HG03064 (cell line): Measurements from ENCODE around the gene HCFC2.
"Not testable (repeated sequence)": the region's sequence is repeated elsewhere in the genome, so short reads cannot be mapped to it uniquely, and the experiment has no call there.

Experiments
- ATAC-seq: cut with Tn5 transposase; IDR thresholded peaks from one replicate; pipeline ENCODE4 v1.9.1; 2021; ENCODE audit warnings: low read depth; ENCODE audit not compliant: unreplicated experiment

HCFC2 gene

DNA sequence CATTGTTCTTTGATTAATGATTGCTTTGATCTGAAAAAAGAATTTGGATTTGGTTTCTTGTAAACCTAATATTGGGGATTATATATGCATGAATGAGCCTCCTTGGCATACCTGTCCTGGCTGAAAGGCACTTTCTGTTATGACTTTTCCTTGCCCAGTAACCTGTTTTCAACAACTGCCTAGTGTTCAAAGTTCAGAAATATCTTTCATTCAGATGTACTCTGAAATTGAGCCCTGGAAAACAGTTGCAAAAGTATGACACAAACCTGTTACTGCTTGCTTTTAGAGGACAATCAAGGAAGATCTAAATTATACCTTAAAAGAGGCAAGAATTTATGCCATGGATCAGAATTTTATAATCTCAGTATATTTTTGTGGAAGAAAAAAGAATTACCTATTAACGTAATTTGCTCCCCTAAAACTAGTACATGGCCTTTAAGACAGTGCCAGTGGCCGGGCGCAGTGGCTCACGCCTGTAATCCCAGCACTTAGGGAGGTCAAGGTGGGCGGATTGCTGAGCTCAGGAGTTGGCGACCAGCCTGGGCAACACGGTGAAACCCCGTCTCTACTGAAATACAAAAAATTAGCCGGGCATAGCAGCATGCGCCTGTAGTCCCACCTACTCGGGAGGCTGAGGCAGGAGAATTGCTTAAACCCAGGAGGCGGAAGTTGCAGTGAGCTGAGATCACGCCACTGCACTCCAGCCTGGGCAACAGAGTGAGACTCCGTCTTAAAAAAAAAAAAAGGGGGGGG lies 50.7 kb downstream of the HCFC2 start:
- not testable (repeated sequence) for ATAC-seq

DNA sequence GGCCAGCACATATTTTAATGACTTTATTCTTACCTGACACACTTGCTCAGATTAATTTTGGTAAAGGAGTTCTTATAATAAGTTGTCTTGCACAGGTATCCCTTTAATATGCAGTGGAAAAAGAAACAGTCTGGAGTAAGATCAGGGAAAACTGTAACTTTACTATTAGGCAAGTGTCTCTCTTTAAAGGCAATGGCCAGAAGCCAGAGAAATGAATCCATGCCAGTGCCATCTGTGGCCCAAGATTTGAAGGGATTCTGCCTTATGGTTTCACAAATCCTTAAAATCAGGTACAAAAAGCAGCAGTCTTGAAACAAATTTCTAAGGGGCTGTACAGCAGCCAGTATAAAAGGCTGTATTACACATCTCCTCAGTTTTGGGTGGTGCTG lies 51.2 kb downstream of the HCFC2 start:
- no peak for ATAC-seq

DNA sequence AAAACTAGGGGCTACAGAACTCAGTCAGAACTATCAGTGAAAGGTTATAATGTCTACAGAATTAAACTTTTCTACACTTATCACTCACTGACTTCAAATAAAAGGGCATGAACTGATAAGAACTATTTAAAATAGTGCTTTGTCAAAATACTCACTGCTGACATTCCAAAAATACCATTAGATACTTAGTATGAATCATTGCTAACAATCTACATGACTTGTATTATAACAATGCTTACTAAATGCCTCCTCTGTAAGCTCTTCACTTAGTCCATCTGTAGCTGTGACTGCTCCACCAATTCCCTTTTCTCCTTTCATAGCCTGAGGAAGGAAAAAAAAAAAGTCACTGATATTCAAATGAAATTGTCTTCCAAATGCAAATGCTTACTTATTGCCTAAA lies 56.7 kb downstream of the HCFC2 start:
- no peak for ATAC-seq

- no peak for ATAC-seq
These were observed 58.0 kb downstream of the HCFC2 start for GRCh38 chr12:104122298-104122697.

DNA sequence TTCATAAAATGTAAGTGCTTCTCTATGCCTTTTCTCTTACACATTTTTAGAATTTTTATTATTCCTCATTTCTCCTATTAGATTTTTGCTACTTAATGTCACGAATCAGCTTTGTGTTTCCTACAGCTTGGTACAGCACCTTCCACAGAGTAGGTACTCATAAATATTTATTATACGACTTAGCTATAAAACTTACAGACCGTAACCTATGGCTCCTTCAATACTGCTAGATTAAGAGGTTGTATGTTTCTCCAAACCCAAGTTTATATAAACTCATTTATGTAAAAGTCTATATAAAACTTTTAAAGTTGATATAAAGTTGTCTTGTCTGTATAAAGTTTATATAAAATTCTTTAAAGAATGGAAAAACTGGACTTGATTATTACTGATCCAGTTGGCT lies 62.2 kb downstream of the HCFC2 start:
- no peak for ATAC-seq

- ATAC-seq, result no peak
These were observed 66.4 kb downstream of the HCFC2 start for GRCh38 chr12:104130760-104131159.

DNA sequence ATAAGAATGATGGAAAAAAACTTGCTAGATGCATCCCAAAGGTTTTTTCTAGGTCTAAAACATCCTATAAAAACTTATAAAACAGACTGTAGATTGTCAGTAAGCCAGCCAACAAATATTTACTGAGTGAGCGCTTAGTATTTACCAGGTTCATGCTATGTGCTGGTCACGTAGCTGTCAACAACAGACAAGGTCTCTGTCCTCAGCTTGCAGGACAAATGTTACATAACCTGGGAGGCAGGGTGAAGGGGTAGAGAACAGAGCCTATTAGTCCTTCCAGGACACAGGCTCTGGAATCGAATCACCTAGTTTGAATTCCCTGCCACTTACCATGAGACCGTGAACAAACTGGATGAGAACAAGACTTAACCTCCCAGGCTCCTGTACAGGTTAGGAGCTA lies 67.3 kb downstream of the HCFC2 start:
- ATAC-seq, result no peak

GRCh38 chr12:104132351-104132956 lies 68.1 kb downstream of the HCFC2 start:
- ATAC-seq, result no peak

DNA sequence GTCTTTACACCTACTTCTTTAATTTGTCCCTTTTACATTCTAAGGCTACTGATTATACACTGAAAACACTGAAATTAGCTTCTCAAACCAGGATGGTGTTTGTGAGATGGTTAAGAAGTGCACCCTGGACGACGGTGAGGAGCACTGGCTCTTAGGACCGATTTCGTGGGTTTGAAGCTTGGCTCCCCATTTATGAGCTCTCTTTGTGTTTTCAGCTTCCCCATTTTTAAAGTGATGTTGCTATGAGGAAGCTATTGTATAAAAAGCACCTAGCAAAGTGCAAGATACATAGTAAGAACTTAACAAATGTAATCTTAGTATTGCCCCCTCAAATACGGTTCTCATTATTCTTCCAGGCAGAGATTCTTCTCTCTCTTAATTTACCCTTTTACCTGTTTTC lies 69.0 kb downstream of the HCFC2 start:
- ATAC-seq, result no peak

- no peak for ATAC-seq
These were observed 69.5 kb downstream of the HCFC2 start for GRCh38 chr12:104133866-104134265.

- no peak for ATAC-seq
These were observed 70.6 kb downstream of the HCFC2 start for GRCh38 chr12:104134882-104135281.

- no peak for ATAC-seq
These were observed 72.2 kb downstream of the HCFC2 start for GRCh38 chr12:104136577-104136976.

- peak; percentile 26 for ATAC-seq
These were observed 72.9 kb downstream of the HCFC2 start for GRCh38 chr12:104137001-104137901.

- ATAC-seq, result peak; percentile 94
These were observed 73.8 kb downstream of the HCFC2 start, which contains the start of gene NFYB for GRCh38 chr12:104137902-104138796. TSS of gene NFYB (minus strand) at chr12:104138210. CDS start at chr12:104135453, 2,757 bp downstream.

DNA sequence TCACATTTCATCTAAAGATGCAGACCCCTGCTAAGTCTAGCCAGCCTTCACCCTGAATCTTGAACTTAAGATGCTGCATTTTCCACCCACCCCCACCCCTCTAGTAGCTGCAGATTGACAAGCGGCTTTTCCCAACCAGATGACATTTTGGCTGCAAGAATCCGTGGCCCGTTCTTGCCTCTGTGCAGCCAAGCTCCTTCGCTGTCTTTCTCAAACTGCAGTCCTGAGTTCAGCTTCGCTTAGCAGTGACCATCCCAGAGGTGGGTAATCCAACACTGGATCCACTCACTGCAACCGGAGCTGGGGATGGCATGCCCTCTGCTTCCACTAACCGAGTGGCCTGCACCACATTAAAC lies 74.4 kb downstream of the HCFC2 start:
- ATAC-seq, result no peak

GRCh38 chr12:104142543-104142942 lies 78.2 kb downstream of the HCFC2 start:
- no peak for ATAC-seq

GRCh38 chr12:104143002-104143401 lies 78.7 kb downstream of the HCFC2 start:
- ATAC-seq, result no peak

- ATAC-seq, result no peak
These were observed 79.6 kb downstream of the HCFC2 start for GRCh38 chr12:104143918-104144317.

GRCh38 chr12:104147346-104147745 lies 83.0 kb downstream of the HCFC2 start:
- no peak for ATAC-seq

DNA sequence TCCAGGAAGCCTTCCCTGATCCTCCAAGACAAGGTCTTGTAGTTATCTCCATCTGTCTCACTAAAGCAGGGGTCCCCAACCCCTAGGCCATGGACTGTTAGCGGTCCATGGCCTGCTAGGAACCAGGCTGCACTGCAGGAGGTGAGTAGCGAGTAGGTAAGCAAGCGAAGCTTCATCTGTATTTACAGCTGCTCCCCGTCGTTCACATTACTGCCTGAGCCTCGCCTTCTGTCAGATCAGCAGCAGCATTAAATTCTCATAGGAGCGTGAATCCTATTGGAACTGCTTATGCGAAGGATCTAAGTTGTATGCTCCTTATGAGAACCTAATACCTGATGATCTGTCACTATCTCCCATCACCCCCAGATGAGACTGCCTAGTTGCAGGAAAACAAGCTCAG lies 86.1 kb downstream of the HCFC2 start:
- no peak for ATAC-seq
